HG03159 (cell line): ENCODE measurements around the gene COTL1.

Experiments
- ATAC-seq: cut with Tn5 transposase; IDR thresholded peaks from one replicate; pipeline ENCODE4 v1.9.1; 2021; ENCODE audit warnings: mild to moderate bottlenecking, moderate library complexity; ENCODE audit not compliant: unreplicated experiment

The COTL1 gene

DNA sequence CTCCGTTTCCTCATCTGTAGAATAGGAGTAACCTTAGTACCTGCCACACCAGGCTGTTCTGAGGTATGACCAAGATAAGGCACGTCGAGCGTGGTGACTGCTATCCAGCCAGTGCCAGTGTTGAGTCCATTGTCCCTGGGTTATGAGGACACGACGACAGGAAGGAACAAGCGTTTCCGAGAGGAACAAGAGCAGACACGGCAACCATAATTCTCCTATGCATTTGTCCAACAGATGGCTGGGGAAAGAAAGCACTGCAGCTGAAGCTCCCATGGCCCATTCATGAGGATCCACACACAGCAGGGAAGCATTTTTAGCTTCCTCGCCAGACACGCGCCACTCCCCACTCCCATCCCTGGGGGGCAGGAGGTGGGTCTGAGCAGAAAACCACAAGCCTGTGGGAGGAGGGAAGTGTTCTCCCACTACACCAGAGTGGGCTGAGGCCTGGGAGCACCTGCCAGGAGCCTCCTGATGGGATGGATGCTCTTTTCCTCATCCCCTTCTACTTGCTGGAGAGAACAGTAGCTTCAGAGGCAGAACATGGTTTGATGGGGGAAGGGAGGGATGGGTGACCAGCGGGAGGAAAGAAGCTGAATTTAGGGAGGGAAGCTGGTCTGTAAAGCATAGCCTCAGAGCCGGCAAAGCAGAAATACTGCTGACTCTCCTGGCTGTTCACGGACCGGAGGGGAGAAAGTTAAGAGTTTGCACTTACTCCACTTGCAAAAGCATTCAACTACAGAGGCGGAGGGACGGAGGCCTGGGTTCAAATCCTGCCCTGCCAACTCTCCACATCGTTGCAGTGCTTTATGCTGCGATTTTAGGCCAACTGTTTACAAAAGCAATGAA is 2.7 kb downstream of the COTL1 start:
- ATAC-seq, result no peak

DNA sequence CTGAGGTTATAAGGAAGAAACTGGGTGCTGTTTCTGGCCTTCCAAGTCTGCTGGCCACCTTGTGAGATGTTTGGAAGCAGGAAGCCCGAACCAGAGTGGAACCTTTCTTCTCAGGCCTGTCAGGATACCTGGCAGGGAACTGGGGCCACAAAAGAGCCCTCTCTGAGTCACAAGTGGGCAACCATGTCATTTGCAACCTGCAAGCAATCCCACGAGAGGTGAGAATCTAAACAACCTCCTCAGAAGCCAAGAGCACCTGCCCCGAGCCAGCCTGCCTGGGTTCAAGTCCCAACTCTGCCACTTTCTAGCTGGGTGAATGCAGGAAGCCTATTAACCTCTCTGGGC is 3.3 kb downstream of the COTL1 start:
- ATAC-seq, result no peak

DNA sequence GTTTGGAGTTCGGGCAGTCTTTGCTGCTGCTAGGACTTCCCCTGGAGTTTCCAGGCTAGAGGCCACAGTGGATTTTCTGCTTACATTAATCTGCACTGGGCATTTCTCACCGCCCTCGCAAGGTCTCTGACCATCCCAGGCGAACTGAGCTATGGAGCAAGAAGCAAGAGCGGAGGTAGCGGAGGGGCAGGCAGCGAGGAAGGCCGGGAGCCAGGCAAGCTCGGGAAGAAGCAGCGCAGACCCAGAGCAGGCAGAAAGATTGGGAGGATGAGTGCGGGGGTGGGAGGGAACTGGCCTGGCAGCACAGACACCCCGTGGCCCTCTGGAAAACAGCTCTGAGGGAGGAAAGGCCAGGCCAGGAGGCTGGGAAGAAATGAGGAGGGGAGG is 3.8 kb downstream of the COTL1 start:
- no peak for ATAC-seq

DNA sequence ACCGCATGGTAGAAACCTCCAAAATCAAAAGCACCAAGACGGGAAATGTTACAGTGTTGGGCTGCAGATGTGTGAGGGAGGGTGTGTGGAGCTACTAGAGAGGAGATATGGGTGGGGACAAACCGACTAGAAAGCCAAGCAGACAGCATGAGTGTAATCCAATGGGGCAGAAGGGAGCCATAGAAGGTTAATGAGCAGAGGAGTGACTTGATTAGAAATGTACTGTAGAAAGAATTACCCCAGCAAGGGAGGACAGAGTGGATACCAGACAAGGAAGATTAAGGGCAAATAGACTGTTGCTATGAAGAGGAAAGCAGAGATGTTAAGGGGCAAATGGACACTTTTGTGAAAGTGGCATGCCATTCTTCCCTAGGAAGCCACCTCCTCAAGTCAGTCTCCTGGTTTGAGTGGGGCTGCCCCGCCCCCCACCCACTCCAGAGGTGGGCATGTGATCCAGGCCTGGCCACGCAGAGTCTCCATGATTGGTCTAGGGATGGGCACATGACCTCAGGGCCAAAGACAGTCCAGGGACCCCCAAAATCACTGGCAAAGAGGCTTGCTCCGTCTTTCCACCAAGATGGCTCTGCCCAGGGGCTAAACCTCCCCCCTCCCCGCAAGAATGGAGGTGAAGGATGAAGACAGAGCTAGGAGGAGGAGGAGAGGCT is 4.3 kb downstream of the COTL1 start:
- no peak for ATAC-seq

DNA sequence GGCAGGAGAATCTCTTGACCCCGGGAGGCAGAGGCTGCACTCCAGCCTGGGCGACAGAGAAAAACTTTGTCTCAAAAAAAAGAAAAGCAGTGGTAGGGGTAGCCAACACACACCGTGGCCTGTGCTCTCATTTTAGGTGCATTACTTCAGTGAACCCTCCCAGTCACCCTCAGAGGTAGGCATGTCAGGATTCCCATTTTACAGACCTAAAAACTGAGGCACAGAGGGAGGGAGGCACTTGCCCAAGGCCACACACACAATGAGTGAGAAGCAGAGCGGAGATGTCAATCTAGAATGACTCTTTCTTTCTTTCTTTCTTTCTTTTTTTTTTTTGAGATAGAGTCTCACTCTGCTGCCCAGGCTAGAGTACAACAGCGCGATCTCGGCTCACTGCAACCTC is 5.2 kb downstream of the COTL1 start:
- no peak for ATAC-seq

DNA sequence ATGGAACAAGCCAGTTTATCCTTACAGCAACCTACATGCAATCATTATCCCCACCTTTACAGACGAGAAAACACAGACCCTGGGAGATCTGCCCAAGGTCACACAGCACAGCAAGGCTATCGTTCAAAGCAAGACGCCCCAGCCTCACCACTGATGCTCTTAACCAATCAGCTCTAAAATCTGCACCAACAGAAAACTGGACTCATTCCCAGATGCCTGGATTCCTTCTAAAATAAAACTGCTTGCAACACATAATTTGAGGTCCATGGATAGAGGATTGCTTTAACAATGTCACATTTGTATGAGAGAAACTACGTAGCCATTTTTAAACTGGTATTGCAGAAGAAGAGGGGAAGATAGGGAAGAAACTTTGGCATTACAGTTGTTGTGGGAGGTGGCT is 6.8 kb downstream of the COTL1 start:
- ATAC-seq, result no peak

DNA sequence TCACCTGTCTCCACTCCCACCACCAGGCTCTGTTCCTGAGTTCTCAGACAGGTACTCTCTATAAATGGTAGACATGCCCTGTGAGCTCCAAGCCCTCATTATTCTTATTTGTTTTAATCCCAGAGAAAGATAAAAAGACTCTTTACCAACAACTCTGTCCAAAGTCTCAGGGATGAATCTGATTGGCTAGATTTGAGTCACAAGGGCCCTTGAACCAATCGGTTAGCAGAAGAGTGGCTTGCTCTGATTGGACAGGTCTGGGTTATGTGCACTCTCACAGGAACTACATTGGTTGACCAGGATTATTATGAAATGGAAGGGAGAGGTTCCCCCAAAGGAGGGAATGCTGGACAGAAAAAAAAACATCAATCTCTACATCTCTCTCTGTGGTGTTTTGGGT is 7.5 kb downstream of the COTL1 start:
- ATAC-seq, result no peak

DNA sequence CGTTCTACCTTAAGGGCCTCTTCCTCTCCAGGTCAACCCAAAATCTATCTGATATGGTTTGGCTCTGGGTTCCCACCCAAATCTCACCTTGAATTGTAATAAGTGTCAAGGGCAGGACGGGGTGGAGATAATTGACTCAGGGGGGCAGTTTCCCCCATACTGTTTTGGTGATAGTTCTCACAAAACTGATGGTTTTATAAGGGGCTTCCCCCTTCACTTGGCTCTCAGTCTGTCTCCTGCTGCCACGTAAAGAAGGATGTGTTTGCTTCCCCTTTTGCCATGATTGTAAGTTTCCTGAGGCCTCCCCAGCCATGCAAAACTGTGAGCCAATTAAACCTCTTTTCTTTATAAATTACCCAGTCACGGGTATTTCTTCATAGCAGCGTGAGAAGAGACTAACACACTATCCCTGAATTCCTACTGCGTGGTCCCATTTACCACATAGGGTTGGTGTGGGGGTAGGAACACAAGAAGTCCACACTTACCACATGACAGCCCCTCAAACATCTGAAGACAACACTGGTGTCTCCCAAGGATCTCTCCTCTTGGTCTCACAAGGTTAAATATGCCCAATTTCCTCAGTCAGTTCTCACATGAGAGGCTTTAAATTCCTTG is 8.2 kb downstream of the COTL1 start:
- no peak for ATAC-seq

DNA sequence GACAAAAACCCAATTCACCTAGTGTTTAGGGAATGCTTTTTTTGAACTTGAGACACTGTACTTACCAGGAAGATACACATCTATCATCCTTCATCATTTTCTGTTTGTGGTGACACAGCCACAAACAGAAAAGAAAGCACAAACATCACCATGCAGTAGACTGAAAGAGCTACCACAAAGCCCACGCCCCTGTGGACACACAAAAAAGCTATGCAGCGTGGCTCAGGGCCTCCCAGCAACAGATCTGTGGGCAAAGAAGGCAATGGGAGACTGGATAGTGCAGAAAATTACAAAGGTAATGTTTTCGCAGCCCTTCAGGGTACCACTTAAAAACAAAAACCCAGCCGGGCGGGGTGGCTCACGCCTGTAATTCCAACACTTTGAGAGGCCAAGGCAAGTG is 9.6 kb downstream of the COTL1 start:
- no peak for ATAC-seq

DNA sequence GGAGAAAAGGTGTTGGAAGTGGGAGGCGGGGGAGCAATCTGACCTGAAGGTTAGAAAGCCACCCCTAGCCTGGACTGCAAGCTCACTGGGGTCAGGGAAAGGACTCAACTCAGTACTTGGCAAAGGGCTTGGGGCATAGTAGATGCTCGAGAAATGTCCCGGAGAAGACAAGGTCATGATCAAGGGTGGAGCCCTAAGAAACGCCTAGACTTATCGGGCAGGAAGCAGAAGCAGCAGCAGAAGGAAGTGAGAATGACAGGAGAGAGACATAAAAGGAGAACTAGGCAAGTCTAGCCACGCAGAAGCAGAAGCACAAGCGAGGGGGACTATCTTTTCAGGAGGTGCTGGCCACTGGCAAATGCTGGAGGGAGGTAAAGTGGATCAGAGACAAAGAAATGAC is 10.2 kb downstream of the COTL1 start:
- peak; percentile 71 for ATAC-seq

DNA sequence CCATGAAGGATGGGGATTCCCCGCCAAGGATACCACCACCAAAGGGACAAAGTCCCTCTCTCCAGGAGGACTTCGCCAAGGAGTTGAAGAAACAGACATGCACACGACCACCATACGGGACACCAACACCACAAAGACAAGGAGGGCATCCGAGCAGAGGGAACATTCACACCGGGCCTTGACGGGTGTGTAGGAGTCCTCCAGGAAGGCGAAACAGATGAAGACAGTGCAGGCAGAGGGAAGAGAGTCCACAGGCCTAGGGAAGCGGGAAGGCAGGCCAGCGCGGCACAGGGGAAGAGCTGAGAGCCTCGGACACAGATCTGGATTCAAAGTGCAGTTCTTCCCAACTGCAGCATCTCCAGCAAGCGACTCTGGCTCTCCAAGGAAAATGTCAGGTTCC is 10.8 kb downstream of the COTL1 start:
- ATAC-seq, result no peak

DNA sequence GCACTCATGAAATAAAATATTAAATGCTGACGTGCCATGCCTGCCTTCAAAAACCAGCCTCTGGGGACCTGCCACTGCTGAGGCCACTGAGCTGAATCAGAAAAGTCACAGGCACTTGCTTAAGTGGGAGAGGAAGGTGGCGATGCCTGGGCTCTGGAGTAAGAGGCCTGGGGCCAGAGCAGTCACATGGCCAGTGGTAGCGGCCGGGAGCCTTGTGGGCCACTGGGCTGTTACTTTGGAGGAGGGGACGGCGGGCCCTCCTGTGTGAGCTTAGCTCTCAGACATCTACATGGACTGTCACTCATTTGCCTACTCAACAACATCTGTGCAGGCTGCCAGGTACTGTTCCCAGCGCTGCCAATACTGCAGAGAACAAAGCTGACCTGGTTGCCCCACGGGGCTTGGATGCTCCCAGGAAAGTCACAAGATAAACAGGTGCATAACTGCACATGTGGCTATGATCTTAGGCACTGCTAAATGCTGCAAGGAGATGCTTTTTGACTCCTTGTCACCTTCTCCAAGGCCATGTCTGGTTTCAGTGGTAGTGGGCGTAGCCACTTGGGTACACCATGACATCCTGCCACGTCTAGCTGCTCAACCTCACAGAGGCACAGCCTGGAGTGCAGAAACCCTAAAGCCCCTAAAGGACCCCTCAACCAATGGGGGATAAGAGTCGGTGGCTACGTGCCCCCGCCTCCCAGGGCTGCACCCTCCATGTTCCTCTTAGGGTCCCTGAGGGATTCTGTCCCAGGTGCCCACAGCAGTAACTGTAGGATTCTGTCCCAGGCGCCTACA is 11.6 kb downstream of the COTL1 start:
- no peak for ATAC-seq

DNA sequence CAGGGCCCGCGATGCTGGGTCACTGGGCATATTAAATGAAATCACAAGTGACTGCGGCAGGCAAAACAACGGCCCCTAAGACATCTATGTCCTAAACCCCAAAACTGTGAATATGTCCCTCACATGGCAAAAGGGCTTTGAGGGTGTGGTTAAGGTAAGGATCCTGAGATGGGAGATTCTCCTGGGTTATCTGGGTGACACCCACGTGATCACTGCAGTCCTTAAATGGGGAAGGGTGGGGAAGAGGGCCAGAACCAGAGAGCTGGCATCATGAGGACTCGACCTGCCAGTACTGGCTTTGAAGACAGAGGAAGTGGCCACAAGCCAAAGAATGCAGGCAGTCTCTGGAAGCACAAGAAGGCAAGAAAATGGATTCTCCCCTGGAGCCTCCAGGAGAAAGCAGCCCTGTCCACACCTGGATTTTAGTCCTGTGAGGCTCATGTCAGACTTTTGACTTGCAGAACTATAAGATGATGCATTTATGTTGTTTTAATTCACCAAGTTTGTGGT is 12.5 kb downstream of the COTL1 start:
- ATAC-seq, result no peak

DNA sequence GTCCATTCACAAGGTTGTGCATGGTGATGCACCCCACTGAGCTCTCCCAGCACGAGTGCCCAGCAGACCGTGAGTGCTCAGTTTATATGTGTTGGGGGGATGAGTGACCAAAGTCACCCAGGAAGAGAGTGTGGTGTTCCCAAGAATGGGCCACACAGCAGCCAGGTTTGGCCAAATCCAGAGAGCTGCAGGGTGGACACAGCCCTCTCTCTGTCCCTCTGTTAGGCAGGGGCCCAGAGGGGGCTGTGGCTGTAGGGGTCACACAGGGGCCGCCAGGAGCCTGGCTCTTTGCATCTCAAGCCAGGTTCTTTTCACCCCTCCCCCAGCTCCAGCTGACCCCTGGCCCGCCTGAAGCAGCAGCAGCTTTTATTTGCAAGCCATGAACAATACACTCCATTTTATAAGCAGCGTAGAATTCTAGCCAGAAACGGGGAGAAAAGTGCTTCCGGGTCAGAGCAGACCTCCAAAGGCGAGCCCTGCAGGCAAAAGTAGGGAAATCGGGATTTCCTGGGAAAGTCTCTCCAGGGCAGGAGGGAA is 13.3 kb downstream of the COTL1 start:
- ATAC-seq, result no peak

DNA sequence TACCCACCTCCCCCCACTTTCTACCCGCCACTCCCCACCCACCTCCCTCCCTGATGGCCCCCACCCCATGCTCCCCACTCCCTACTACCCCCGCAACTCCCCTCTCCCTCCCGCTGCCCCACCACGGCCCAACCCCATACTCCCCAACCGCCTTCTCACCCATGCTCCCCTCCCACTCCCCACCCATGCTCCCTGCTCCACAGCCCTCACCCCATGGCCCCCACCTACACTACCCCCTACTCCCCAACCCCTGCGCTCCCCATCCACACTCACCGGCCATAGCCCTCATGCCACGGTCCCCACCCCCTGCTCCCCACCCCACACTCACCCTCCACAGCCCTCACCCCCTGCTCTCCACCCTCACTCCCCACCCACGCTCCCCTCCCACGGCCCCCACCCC is 13.9 kb downstream of the COTL1 start:
- ATAC-seq, result no peak

DNA sequence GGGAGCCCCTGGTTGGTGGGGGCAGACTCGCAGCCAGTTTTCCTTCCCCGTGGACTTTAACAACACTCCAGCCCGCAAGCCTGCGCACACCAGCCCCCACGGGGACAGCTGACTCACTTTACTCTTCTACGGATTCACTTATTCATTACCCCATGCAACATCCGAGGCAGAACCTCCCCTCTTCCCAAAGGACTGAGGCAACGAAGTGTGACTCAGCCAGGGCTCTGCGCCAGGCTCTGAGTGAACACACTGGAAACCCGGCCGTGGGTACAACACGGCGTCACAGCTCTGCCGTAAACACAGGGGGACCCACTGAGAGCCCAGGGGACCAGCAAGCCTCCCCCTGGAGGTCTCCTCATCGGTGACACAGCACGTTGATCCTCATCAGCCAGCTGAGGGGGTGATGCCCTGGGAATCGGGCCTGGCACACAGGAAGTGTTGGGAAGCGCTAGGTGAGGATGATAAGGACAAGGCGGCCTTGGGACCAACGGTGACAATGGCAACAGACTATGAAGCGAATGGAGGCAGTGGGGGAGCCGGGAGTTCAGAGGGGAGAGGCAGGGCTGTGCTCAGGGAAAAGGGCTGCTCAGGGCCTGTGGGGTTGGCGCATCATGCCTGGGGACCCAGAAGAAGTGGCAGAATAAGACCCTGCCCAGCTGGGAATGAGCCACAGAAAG is 14.6 kb downstream of the COTL1 start:
- no peak for ATAC-seq

DNA sequence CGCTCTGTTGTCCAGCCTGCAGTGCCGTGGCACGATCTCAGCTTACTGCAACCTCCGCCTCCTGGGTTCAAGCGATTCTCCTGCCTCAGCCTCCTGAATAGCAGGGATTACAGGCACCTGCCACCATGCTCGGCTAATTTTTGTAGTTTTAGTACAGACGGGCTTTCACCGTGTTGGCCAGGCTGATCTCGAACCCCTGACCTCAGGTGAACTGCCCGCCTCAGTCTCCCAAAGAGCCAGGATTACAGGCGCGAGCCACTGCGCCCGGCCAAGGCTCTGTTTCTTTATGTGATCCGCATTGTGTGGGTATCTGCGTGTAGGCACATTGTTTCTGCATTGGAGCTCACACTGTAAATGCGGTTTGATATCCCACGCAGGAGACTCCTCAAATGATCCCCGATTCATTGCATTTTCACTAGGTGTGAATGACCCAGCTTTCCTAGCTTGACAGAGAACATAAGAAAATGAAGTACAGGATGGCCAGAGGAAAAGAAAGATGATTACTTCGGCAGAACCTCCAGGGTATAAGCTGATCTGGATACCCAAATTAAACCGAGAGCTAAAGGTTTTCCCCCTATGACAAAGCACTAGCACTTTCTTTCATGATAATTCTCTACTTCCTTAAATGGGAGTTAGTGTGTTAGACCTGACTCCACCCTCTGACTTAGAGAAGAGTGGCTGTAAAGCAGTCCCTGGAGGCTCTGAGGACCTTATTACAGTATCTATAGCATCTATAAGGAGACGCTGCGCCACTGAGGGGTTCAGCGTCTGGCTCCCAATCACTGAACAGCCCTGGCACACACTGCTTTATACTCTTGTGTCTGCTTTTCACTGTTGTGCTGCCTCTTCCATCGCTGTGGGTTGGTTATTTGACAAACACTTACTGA is 17.3 kb downstream of the COTL1 start:
- peak; percentile 73 for ATAC-seq

DNA sequence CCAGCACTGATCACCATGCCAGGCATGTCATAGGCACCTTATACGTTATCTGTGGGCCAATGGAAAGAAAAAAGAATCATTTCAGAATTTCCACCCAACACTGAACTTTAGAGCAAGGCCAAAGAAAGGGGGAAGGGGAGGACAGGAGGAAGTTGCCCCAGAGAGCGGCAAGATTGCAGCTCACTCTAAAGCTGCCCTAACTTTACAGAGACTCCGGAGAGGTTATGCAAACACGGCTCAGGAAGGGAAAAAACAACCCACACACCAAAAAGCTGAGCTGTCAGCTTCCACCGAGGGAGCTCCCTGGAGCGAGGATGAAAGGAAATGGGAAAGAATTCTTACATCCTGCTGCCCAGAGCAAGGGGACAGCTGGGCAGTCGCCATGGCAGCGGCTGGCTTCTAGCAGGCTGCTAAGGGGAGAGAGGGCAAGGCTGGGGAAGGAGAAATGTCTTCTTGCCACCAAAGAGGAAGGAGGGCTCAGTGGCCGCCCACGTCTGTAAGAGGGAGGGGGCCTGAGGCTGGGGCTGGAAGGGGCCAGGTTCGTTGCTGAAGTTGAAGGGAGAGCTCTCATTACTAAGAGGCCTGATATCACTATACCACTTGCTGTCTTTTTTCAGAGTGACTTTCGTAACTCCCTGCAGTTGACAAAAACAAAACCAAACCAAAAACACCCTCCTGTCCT is 18.2 kb downstream of the COTL1 start:
- peak; percentile 49 for ATAC-seq

DNA sequence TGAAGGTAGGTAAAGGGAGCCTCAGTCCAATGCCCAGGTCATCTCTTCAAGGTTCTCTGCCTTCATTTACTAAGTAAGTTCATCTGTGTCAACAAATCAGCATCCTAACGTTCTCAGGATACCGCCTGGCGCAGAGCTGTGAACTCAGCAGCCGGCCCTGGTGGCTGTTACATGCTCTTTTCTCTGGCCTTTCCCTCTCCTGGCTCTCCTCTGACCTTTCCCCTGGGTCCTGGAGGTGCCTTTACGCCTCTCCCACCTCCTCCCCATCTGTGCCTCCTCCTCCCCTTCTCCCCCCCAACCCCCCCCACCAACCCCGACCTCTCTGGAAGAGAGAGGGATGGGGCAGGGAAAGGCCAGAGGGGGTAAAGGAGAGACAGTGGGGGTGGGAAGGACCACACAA is 19.5 kb downstream of the COTL1 start:
- ATAC-seq, result no peak
